Vagina (tissue), 2 donors: ENCODE data around the gene CD248.

Source experiments
- POLR2A ChIP-seq, 2 donors: fragments of 450-650 bp; IDR thresholded peaks; one replicate each; pipeline ENCODE4 v1.6.1; 2017; ENCODE audit warnings: antibody characterized with exemption in 2 of 2, mild to moderate bottlenecking in 2 of 2, moderate library complexity in 2 of 2
- TF ChIP-seq, protein P1 (sequence below), 3 experiments: fragments of 450-650 bp in 2 of 3; fragments of 200-600 bp in 1 of 3; sonication (generic) in 1 of 3; IDR thresholded peaks; one replicate each; pipeline ENCODE4 v1.5.1; 2017 to 2019; ENCODE audit warnings: antibody characterized with exemption in 3 of 3, mild to moderate bottlenecking in 2 of 3, moderate library complexity in 2 of 3

DNA sequence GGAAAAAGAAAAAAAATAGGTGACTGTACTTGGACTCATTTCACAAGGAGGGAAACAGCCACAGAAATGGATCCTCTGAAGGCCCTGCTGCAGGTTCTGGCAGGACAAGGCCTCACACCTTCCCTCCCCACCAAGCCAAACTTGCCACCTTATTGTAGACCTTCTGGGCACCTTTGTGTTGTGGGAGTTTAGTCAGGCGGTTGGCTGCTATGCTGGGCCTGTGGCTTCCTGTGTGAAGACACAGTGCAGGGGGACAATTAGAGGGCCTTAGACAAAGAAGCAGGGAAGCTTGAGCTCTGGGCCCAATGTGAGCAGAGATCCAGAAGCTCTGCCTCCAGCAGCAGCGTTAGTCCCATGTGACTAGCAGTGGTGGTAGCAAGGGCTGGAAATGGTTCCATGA is 44.2 kb downstream of the CD248 start:
- TF ChIP-seq, protein P1, sequence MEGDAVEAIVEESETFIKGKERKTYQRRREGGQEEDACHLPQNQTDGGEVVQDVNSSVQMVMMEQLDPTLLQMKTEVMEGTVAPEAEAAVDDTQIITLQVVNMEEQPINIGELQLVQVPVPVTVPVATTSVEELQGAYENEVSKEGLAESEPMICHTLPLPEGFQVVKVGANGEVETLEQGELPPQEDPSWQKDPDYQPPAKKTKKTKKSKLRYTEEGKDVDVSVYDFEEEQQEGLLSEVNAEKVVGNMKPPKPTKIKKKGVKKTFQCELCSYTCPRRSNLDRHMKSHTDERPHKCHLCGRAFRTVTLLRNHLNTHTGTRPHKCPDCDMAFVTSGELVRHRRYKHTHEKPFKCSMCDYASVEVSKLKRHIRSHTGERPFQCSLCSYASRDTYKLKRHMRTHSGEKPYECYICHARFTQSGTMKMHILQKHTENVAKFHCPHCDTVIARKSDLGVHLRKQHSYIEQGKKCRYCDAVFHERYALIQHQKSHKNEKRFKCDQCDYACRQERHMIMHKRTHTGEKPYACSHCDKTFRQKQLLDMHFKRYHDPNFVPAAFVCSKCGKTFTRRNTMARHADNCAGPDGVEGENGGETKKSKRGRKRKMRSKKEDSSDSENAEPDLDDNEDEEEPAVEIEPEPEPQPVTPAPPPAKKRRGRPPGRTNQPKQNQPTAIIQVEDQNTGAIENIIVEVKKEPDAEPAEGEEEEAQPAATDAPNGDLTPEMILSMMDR (IDR thresholded peaks at IDR 0.05): no peak
- no peak for TF ChIP-seq POLR2A (IDR thresholded peaks at IDR 0.05)
